ENCODE results near the gene RPS21. TPM values are rescaled to one million over a fixed set of nuclear protein-coding genes. Genes with fewer than 3 reads are reported as not detected.

RPS21 gene
- total RNA-seq, 1 donor from 2014 or later = 1,935 TPM

DNA sequence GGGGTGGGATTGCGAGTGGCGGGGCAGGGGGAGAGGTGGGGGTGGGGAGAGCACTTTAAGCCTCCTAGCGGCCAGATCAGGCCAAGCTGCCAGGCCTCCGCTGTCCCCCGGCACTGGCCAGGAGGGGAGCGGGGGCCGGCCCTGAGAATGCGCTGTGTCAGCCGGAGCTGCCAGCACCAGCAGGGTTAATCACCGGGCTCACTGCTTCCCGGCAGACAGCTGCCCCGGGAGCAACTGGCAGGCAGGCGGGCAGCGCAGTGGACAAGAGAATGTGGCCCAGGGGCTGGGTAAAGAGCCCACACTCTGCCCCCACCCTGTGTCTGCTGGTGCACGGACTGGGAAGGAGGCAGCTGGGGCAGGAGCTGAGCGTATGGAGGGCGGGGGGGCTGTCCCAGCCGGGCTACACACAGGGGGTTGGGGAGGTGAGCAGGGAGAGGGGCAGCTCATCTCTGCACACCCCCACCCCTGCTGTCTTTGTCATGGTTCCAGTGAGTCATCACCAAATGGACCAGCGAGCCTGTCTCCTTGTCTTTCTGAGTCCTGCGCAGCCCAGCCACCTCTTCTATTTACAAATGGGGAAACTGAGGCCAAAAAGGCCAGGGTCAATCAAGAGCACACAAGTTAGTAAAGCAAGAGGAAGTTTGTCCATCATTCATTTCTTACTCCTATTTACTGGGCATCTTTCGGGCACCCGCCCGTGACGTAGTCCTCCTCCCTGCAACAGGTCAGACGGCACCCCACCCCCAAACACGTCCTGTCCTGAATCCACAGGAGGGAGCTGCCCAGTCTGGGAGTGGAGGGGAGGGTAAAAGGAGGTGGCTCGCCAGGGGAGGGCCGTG lies 17.7 kb upstream of the RPS21 start:
- H3K36me3 ChIP-seq = no peaks in the 10 kb centered on the region
- peaks cover 71% of the 10 kb centered on the region for H3K4me1 ChIP-seq
- TF ChIP-seq POLR2AphosphoS5 (IDR thresholded peaks at IDR 0.05; ENCODE audit: insufficient read depth in 1 of 2, low read depth in 1 of 2) = no peak
- TF ChIP-seq POLR2A (IDR thresholded peaks at IDR 0.05) = no peak
- TF ChIP-seq, protein P1, sequence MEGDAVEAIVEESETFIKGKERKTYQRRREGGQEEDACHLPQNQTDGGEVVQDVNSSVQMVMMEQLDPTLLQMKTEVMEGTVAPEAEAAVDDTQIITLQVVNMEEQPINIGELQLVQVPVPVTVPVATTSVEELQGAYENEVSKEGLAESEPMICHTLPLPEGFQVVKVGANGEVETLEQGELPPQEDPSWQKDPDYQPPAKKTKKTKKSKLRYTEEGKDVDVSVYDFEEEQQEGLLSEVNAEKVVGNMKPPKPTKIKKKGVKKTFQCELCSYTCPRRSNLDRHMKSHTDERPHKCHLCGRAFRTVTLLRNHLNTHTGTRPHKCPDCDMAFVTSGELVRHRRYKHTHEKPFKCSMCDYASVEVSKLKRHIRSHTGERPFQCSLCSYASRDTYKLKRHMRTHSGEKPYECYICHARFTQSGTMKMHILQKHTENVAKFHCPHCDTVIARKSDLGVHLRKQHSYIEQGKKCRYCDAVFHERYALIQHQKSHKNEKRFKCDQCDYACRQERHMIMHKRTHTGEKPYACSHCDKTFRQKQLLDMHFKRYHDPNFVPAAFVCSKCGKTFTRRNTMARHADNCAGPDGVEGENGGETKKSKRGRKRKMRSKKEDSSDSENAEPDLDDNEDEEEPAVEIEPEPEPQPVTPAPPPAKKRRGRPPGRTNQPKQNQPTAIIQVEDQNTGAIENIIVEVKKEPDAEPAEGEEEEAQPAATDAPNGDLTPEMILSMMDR (IDR thresholded peaks at IDR 0.05) = no peak
- DNase-seq (ENCODE audit: extremely low spot score in 2 of 2) = no peak
- H3K27ac ChIP-seq = peak overlapping the region; percentile 82
- H3K9me3 ChIP-seq = no peaks in the 10 kb centered on the region
- peak overlapping the region; percentile 61 for H3K4me3 ChIP-seq
- intact Hi-C loops (cut with DNase I) = no loop called here
- no peaks in the 10 kb centered on the region for H3K27me3 ChIP-seq

DNA sequence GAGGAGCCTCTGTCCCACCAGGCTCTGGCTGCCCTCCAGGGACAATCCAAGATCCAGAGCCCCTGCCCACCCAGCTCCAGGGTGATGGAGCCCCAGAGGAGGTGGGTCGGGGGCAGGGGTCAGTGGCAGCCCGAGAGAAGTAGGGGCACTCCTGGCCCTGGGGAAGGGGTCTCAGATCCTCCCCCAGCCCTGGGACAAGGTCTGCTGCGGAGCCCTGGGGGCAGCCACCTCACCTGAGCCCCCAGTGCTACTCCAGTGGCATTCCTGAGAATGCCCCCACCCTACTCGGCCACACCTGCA lies 17.1 kb upstream of the RPS21 start:
- TF ChIP-seq, protein P1 (IDR thresholded peaks at IDR 0.05) = no peak
- no peak for TF ChIP-seq POLR2AphosphoS5 (IDR thresholded peaks at IDR 0.05; ENCODE audit: insufficient read depth in 1 of 2, low read depth in 1 of 2)
- TF ChIP-seq POLR2A (IDR thresholded peaks at IDR 0.05) = no peak
- intact Hi-C loops (cut with DNase I) = no loop called here
- H3K27ac ChIP-seq = peak overlapping the region; percentile 82
- no peaks in the 10 kb centered on the region for H3K9me3 ChIP-seq
- H3K4me1 ChIP-seq = peaks cover 70% of the 10 kb centered on the region
- DNase-seq (ENCODE audit: extremely low spot score in 2 of 2) = no peak
- no peaks in the 10 kb centered on the region for H3K36me3 ChIP-seq
- no peaks in the 10 kb centered on the region for H3K27me3 ChIP-seq
- no peak overlapping the region for H3K4me3 ChIP-seq

DNA sequence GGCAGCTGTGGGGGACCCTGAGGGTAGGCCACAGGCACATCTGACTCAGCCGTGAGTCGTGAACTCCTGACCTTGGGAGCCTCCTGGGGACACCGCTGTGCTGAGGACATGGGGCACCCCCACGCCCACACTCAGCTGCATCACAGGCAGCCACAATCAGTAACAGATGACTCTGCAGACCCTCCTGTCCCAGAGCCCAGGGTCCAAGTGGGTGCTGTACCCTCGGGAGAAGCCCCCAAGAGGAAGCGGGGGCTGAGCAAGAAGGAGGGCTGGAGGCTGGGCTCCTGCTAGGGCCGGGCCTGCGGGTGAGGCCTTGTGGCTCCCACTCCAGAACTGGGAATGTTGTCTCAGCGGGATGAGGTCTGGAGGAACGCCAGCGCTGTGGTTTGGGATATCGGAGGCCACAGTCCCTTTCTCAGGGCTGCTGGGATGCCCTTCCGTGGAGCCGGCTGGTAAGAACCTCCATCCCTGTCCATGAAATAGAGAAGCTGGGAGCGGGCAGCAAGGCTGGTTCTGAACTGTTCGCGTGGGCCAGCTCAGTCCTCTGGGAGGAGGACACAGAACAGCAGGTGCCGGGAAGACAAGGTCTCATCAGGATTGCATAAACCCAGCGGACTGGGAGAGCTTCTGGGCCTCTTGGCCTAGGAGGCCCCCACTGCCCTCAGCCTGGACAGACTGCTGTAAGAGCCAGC lies 16.6 kb upstream of the RPS21 start:
- intact Hi-C loops (cut with DNase I) = no loop called here
- Histone ChIP-seq H3K9me3 (no peaks in the 10 kb centered on the region), H3K27me3 (no peaks in the 10 kb centered on the region), H3K4me3 (no peak overlapping the region), H3K27ac (peak overlapping the region; percentile 82), H3K4me1 (peaks cover 70% of the 10 kb centered on the region), H3K36me3 (no peaks in the 10 kb centered on the region)
- no peak for DNase-seq (ENCODE audit: extremely low spot score in 2 of 2)
- TF ChIP-seq POLR2AphosphoS5 (IDR thresholded peaks at IDR 0.05; ENCODE audit: insufficient read depth in 1 of 2, low read depth in 1 of 2) = no peak
- TF ChIP-seq, protein P1 (IDR thresholded peaks at IDR 0.05) = no peak
- TF ChIP-seq POLR2A (IDR thresholded peaks at IDR 0.05) = no peak

DNA sequence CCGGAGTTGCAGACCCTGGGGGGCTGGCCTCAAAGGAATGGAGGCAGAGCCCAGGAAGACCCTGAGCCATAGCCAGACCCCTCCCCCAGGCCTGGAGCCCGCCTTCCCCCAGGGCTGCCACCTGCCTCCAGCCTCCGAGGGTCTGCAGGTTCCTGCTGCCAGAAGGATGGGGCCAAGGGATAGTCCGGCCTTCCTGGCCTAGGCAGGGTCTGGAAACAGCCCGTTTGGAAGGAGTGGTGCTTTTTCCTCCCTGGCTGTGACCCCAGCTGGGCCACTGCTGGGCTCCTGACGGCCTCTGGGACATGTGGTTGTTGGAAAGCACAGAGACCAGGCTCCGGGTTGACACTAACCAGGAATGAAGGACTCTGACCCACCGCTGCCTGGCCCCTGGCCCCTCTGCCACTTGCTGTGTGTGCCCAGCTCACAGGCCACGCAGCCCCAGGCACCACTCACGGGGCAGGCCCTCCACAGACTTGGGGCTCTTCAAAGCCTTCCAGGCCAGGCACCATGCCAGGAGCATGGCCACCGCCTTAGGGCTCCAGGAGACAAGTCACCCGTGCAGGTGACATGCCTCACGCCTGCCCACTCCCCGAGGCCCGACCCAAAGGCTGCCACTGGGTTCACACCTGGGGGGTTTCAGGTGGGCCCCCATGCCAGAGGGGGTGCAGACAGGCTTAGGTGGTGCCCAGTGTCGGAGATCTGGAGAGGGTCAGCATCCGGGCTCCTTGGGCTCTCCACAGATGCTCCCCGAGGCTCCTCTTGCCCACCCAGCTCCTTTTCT lies 15.9 kb upstream of the RPS21 start:
- Histone ChIP-seq H3K27me3 (no peaks in the 10 kb centered on the region), H3K27ac (peak overlapping the region; percentile 63), H3K4me1 (peaks cover 70% of the 10 kb centered on the region), H3K4me3 (no peak overlapping the region), H3K36me3 (no peaks in the 10 kb centered on the region), H3K9me3 (no peaks in the 10 kb centered on the region)
- intact Hi-C loops (cut with DNase I) = no loop called here
- TF ChIP-seq, protein P1 (IDR thresholded peaks at IDR 0.05) = no peak
- TF ChIP-seq POLR2A (IDR thresholded peaks at IDR 0.05) (no peak), POLR2AphosphoS5 (IDR thresholded peaks at IDR 0.05; ENCODE audit: insufficient read depth in 1 of 2, low read depth in 1 of 2) (no peak)
- DNase-seq (ENCODE audit: extremely low spot score in 2 of 2) = no peak

Measured in vagina (tissue), 2 donors.